Measurements from ENCODE around the gene SLC25A51. TPM values are rescaled to one million over a fixed set of nuclear protein-coding genes. Genes with fewer than 3 reads are reported as not detected.

The SLC25A51 gene
- total RNA-seq, 1 experiment from 2014 or later, result 12.9 TPM

- Histone ChIP-seq H2BK5ac (ENCODE audit: insufficient read length, low read length) (no peak overlapping the region), H3K79me2 (ENCODE audit: insufficient read depth, low read length) (no peaks in the 10 kb centered on the region), H2AFZ (ENCODE audit: low read length) (no peak overlapping the region), H3K18ac (ENCODE audit: insufficient read length, low read depth, low read length) (no peak overlapping the region), H3K56ac (ENCODE audit: insufficient read length, low read depth, low read length) (no peak overlapping the region), H4K8ac (replicated peaks; ENCODE audit: insufficient read length, low read depth, low read length) (no peak overlapping the region), H3K4me1 (ENCODE audit: insufficient read depth, low read length) (no peaks in the 10 kb centered on the region), H3K9me3 (ENCODE audit: control insufficient read depth, low read depth, low read length) (no peaks in the 10 kb centered on the region), H2BK20ac (ENCODE audit: low read depth, low read length, poor library complexity, severe bottlenecking) (no peak overlapping the region), H3K23ac (ENCODE audit: insufficient read length, low read depth, low read length) (no peak overlapping the region), H2BK15ac (ENCODE audit: low read depth, low read length) (no peak overlapping the region), H4K20me1 (ENCODE audit: control insufficient read depth, insufficient read depth, insufficient read length) (no peaks in the 10 kb centered on the region), H3K4ac (ENCODE audit: low read depth, low read length) (no peak overlapping the region), H2AK5ac (ENCODE audit: insufficient read length, low read length) (no peak overlapping the region), H3K27ac (ENCODE audit: insufficient read length, low read depth, low read length) (no peak overlapping the region), H3K9ac (ENCODE audit: extremely low read depth, insufficient read length, low read length) (no peak overlapping the region), H2BK120ac (ENCODE audit: low read depth, low read length, poor library complexity, severe bottlenecking) (no peak overlapping the region), H4K5ac (ENCODE audit: insufficient read length, low read depth, low read length) (no peak overlapping the region), H3K27me3 (ENCODE audit: insufficient read depth, low read length) (no peaks in the 10 kb centered on the region), H3K14ac (ENCODE audit: insufficient read depth, low read length) (no peak overlapping the region), H3K4me2 (ENCODE audit: insufficient read depth, insufficient read length, low read length) (no peak overlapping the region), H3K79me1 (ENCODE audit: insufficient read depth, low read depth, low read length, poor library complexity, severe bottlenecking) (no peaks in the 10 kb centered on the region), H4K91ac (ENCODE audit: insufficient read length, low read depth, low read length) (no peak overlapping the region), H2BK12ac (ENCODE audit: insufficient read length, low read depth, low read length) (no peak overlapping the region), H3T11ph (ENCODE audit: low read length) (no peak overlapping the region), H3K23me2 (ENCODE audit: insufficient read length, low read depth, low read length, poor library complexity, severe bottlenecking) (no peaks in the 10 kb centered on the region)
- WGBS (ENCODE audit: extremely low coverage, insufficient read length, low lambda C conversion rate), result no CpG with 5 or more reads among the region's 13 CpGs
- Mint-ChIP-seq H3K27me3 (ENCODE audit: low read depth) (no peaks in the 10 kb centered on the region), H3K9me3 (no peaks in the 10 kb centered on the region), H3K36me3 (ENCODE audit: insufficient read depth in 1 of 3, low read depth in 3 of 3) (no peaks in the 10 kb centered on the region; a peak in 2 of 7 replicates), H3K4me3 (no peak overlapping the region; a peak in 1 of 5 replicates), H3K4me1 (peaks cover 31 to 38% of the 10 kb centered on the region in 2 experiments), H3K27ac (peak overlapping the region in 1 of 3 experiments; percentile 39; a peak in 2 of 7 replicates)
- no peak for TF ChIP-seq CTCF (conservative IDR thresholded peaks at IDR 0.05)
- no peak for DNase-seq
Observed at GRCh38 chr9:37927601-37928551, 23.9 kb upstream of the SLC25A51 start.

Data from H9 (cell line).